HepG2 (cell line): ENCODE results near the gene CKAP2L.

Source experiments
- CBX2 ChIP-seq, 2 experiments: fragments of 200-600 bp in 1 of 2; sonication (generic); formaldehyde crosslinking in 1 of 2; IDR thresholded peaks; 2 replicates each; pipeline versions ENCODE4 v1.7.0 to v1.8.1; 2018 to 2022; ENCODE audit warnings: low read depth in 2 of 2, low read length in 1 of 2, mild to moderate bottlenecking in 1 of 2, missing genetic modification reagents in 1 of 2
- CBX5 ChIP-seq: sonication (generic); formaldehyde crosslinking; IDR thresholded peaks from 2 replicates; pipeline ENCODE4 v1.4.0; 2020; ENCODE audit warnings: missing genetic modification reagents, borderline replicate concordance
- CEBPB ChIP-seq: IDR thresholded peaks from 2 replicates; pipeline ENCODE4 v1.6.1; 2011; ENCODE audit warnings: low read depth, low read length, improper control_type of control experiment, borderline replicate concordance
- CTCF ChIP-seq: sonication (generic); formaldehyde crosslinking; IDR thresholded peaks from 2 replicates; pipeline ENCODE4 v1.5.0; 2020; ENCODE audit warnings: mild to moderate bottlenecking, missing genetic modification reagents, moderate library complexity
- HBP1 ChIP-seq: IDR thresholded peaks from 2 replicates; pipeline ENCODE4 v1.6.1; 2016; ENCODE audit warnings: low read depth, control low read depth
- MLLT10 ChIP-seq: sonication (generic); formaldehyde crosslinking; IDR thresholded peaks from 2 replicates; pipeline ENCODE4 v1.4.0; 2020; ENCODE audit warnings: missing genetic modification reagents
- RBM22 ChIP-seq: fragments of 200-400 bp; formaldehyde crosslinking; optimal IDR thresholded peaks from 2 replicates; pipeline ENCODE3; 2017; ENCODE audit warnings: mild to moderate bottlenecking, low read length, moderate library complexity
- SETDB1 ChIP-seq: sonication (generic); formaldehyde crosslinking; IDR thresholded peaks from 2 replicates; pipeline ENCODE4 v1.5.1; 2020; ENCODE audit warnings: missing genetic modification reagents, mild to moderate bottlenecking, borderline replicate concordance
- SNAPC4 ChIP-seq: sonication (generic); formaldehyde crosslinking; IDR thresholded peaks from 2 replicates; pipeline ENCODE4 v1.4.0; 2020; ENCODE audit warnings: mild to moderate bottlenecking, missing genetic modification reagents
- TAF1 ChIP-seq: sonication (generic); formaldehyde crosslinking; IDR thresholded peaks from 2 replicates; pipeline ENCODE4 v1.4.0; 2020; ENCODE audit warnings: missing genetic modification reagents
- TCF12 ChIP-seq, 2 experiments: fragments of 450-650 bp in 1 of 2; sonication (generic) in 1 of 2; formaldehyde crosslinking in 1 of 2; IDR thresholded peaks; 2 replicates each; pipeline versions ENCODE4 v1.6.1 to v1.8.0; 2017 to 2022; ENCODE audit warnings: antibody characterized with exemption in 1 of 2, mild to moderate bottlenecking in 1 of 2, missing genetic modification reagents in 1 of 2, moderate library complexity in 1 of 2

DNA sequence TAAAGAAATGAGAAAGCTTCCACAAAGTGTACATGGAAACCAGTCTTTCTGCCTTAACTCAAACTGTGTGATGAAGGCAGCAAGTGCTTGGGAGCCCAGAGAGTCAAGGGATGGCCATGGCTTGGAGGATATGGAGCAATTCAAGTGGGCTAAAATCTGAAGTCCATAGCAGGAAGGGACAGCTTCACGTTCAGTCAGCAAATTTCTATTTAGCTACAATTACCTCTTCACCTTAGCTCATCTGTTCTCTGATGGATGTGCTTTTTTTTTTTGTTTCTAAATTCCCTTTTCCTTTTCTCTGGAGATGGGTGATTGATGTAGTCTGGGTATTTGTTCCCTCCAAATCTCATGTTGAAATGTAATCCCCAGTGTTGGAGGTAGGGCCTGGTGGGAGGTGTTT is 24.8 kb upstream of the CKAP2L start:
- TF ChIP-seq SETDB1 (no peak), MLLT10 (CRISPR knock-in tag) (no peak), CBX5 (no peak), CTCF (no peak), RBM22 (no peak), TAF1 (CRISPR knock-in tag) (no peak), SNAPC4 (CRISPR knock-in tag) (no peak), CBX2 (IDR thresholded peaks at IDR 0.05; ENCODE audit: low read depth, low read length) (no peak), CBX2 (CRISPR knock-in tag; IDR thresholded peaks at IDR 0.05; ENCODE audit: low read depth) (no peak), HBP1 (CRISPR knock-in tag) (no peak), CEBPB (no peak), TCF12 (IDR thresholded peaks at IDR 0.05) (no peak), TCF12 (CRISPR knock-in tag; IDR thresholded peaks at IDR 0.05) (no peak)
